Mesenchymal stem cell (in vitro differentiated cells and primary cell): Measurements from ENCODE around the gene ADH5.
"Not testable (repeated sequence)": the region's sequence is repeated elsewhere in the genome, so short reads cannot be mapped to it uniquely, and the experiment has no call there.

Experiments
- DNase-seq: peaks from one replicate; pipeline ENCODE4 v3.0.0-alpha.2; 2013
- H2AFZ ChIP-seq: one replicate; pipeline ENCODE4 v1.6.1; 2013; ENCODE audit warnings: low read depth, mild to moderate bottlenecking, control low read depth, inconsistent platforms, low read length, moderate library complexity
- H2AK5ac ChIP-seq: 2 replicates; pipeline ENCODE4 v1.6.1; 2013; ENCODE audit warnings: low read length, moderate library complexity, mild to moderate bottlenecking, inconsistent platforms; ENCODE audit not compliant: severe bottlenecking
- H2BK120ac ChIP-seq: one replicate; pipeline ENCODE4 v1.6.1; 2013; ENCODE audit warnings: low read depth, mild to moderate bottlenecking, inconsistent platforms, low read length, moderate library complexity
- H2BK12ac ChIP-seq, 2 experiments: one replicate each; pipeline ENCODE4 v1.6.1; 2013; ENCODE audit warnings: inconsistent platforms in 2 of 2, low read length in 2 of 2, mild to moderate bottlenecking in 2 of 2, moderate library complexity in 2 of 2, control low read depth in 1 of 2
- H2BK15ac ChIP-seq: one replicate; pipeline ENCODE4 v1.6.1; 2013; ENCODE audit warnings: mild to moderate bottlenecking, low read depth, inconsistent platforms; ENCODE audit not compliant: poor library complexity, severe bottlenecking
- H2BK5ac ChIP-seq: 2 replicates; pipeline ENCODE4 v1.6.1; 2013; ENCODE audit warnings: low read depth, mild to moderate bottlenecking, low read length, control low read depth, inconsistent platforms; ENCODE audit not compliant: poor library complexity, severe bottlenecking
- H3K14ac ChIP-seq, 2 experiments: one replicate each; pipeline ENCODE4 v1.6.1; 2013; ENCODE audit warnings: inconsistent platforms in 2 of 2, low read length in 2 of 2, control low read depth in 1 of 2, mild to moderate bottlenecking in 1 of 2, moderate library complexity in 1 of 2
- H3K18ac ChIP-seq, 2 experiments: one replicate each; pipeline ENCODE4 v1.6.1; 2013; ENCODE audit warnings: inconsistent platforms in 2 of 2, low read length in 2 of 2, control low read depth in 1 of 2, low read depth in 1 of 2, mild to moderate bottlenecking in 1 of 2
- H3K23ac ChIP-seq, 2 experiments: one replicate each; pipeline ENCODE4 v1.6.1; 2013; ENCODE audit warnings: inconsistent platforms in 2 of 2, low read length in 2 of 2, mild to moderate bottlenecking in 2 of 2, moderate library complexity in 2 of 2, control low read depth in 1 of 2
- H3K27ac ChIP-seq: 2 replicates; pipeline ENCODE4 v1.5.1; 2013; ENCODE audit warnings: mild to moderate bottlenecking, moderate library complexity, low read length, control low read depth, inconsistent platforms; ENCODE audit not compliant: poor library complexity, severe bottlenecking
- H3K27me3 ChIP-seq, 2 experiments: 2 replicates each; pipeline versions ENCODE4 v1.6.1 to v1.7.0; 2013; ENCODE audit warnings: low read length in 2 of 2, mild to moderate bottlenecking in 2 of 2, moderate library complexity in 2 of 2, control low read depth in 1 of 2, inconsistent platforms in 1 of 2; ENCODE audit not compliant: control insufficient read depth in 1 of 2, insufficient read depth in 1 of 2
- H3K36me3 ChIP-seq, 2 experiments: 2 replicates each; pipeline versions ENCODE4 v1.6.1 to v1.7.0; 2013; ENCODE audit warnings: low read length in 2 of 2, control low read depth in 1 of 2, inconsistent platforms in 1 of 2, low read depth in 1 of 2, mild to moderate bottlenecking in 1 of 2; ENCODE audit not compliant: insufficient read depth in 2 of 2, control insufficient read depth in 1 of 2
- H3K4ac ChIP-seq, 2 experiments: one replicate each; pipeline ENCODE4 v1.6.1; 2013; ENCODE audit warnings: inconsistent platforms in 2 of 2, low read length in 2 of 2, mild to moderate bottlenecking in 2 of 2, moderate library complexity in 2 of 2, control low read depth in 1 of 2, low read depth in 1 of 2
- H3K4me1 ChIP-seq: 2 replicates; pipeline ENCODE4 v1.6.1; 2013; ENCODE audit warnings: low read depth, low read length, control low read depth; ENCODE audit not compliant: control insufficient read depth, insufficient read depth
- H3K4me2 ChIP-seq: 2 replicates; pipeline ENCODE4 v1.6.1; 2013; ENCODE audit warnings: low read length, mild to moderate bottlenecking, inconsistent platforms; ENCODE audit not compliant: poor library complexity, severe bottlenecking
- H3K4me3 ChIP-seq, 2 experiments: 2 replicates each; pipeline versions ENCODE4 v1.5.1 to v1.7.0; 2013; ENCODE audit warnings: low read length in 2 of 2, mild to moderate bottlenecking in 2 of 2, control low read depth in 1 of 2, low read depth in 1 of 2; ENCODE audit not compliant: insufficient read depth in 1 of 2
- H3K79me1 ChIP-seq: replicated peaks from 2 replicates; pipeline ENCODE4 v1.6.1; 2013; ENCODE audit warnings: mild to moderate bottlenecking, control low read depth, low read length, inconsistent platforms; ENCODE audit not compliant: poor library complexity, severe bottlenecking
- H3K9ac ChIP-seq: 2 replicates; pipeline ENCODE4 v1.7.0; 2013; ENCODE audit warnings: mild to moderate bottlenecking, low read length, moderate library complexity
- H3K9me3 ChIP-seq: 2 replicates; pipeline ENCODE4 v1.7.0; 2013; ENCODE audit warnings: mild to moderate bottlenecking, low read length; ENCODE audit not compliant: control insufficient read depth
- H4K8ac ChIP-seq: one replicate; pipeline ENCODE4 v1.6.1; 2013; ENCODE audit warnings: inconsistent platforms, mild to moderate bottlenecking, low read length, moderate library complexity
- H4K91ac ChIP-seq: one replicate; pipeline ENCODE4 v1.6.1; 2013; ENCODE audit warnings: mild to moderate bottlenecking, low read length, inconsistent platforms
- WGBS: methylation state at CpG from one replicate; pipeline ENCODE4 v1.1.7; 2013; ENCODE audit warnings: mixed read lengths; 5-methylcytosine and 5-hydroxymethylcytosine counted together

The ADH5 gene

DNA sequence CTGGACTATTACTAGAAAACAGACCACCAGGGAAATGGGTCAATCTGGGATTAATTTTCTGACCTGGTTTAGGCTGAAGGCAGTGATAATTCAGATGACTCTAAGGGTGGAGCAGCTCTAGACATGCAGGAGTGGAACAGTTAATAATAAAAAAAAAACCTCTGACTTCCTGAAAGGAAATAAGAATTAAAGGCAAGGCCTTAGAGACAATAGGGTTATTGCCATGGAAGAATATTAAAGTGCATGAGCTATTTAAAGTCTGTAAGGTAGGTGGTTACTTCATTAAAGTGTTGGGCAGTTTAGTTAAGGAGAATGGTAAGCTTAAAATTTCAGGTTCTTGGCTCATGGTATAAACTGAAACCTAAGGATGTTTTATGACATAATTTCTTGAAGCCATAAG lies 14.6 kb upstream of the ADH5 start:
- Histone ChIP-seq H3K4me1 (no peaks in the 10 kb centered on the region), H3K27me3 (no peaks in the 10 kb centered on the region), H3K14ac (no peak overlapping the region), H2BK5ac (no peak overlapping the region), H3K4me3 (no peak overlapping the region), H2BK120ac (no peak overlapping the region), H3K36me3 (peaks cover 0 to 3% of the 10 kb centered on the region in 2 experiments), H2BK15ac (no peak overlapping the region), H3K9me3 (no peaks in the 10 kb centered on the region), H4K8ac (no peak overlapping the region), H3K4me2 (no peak overlapping the region), H3K27ac (no peak overlapping the region), H4K91ac (no peak overlapping the region), H2AFZ (no peak overlapping the region), H3K23ac (no peak overlapping the region), H3K18ac (no peak overlapping the region), H2BK12ac (no peak overlapping the region), H2AK5ac (no peak overlapping the region), H3K9ac (no peak overlapping the region), H3K4ac (no peak overlapping the region), H3K79me1 (no peaks in the 10 kb centered on the region)
- DNase-seq: no peak

DNA sequence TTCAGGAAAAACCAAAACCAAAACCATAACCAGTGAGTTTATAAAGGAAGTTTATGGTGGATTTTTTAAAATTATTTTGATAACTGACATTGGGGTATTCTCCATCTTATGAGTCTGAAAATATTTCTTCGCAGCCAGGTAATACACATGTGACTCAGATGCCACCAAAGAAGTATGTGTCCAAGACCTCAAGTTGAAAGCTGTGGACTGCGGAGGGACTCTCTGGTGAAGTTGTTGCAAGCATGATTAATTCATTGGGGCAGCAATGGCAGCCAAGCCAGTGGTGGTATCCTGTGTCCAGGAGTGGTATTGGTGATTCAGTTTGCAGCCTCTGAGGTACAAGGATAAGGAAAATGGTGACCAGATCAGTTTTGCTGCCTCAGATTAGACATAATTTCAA lies 14.0 kb upstream of the ADH5 start:
- no peak overlapping the region for H3K14ac ChIP-seq
- no peak overlapping the region for H3K9ac ChIP-seq
- no peaks in the 10 kb centered on the region for H3K9me3 ChIP-seq
- H2AFZ ChIP-seq: no peak overlapping the region
- no peaks in the 10 kb centered on the region for H3K79me1 ChIP-seq
- no peak overlapping the region for H4K8ac ChIP-seq
- H3K23ac ChIP-seq: no peak overlapping the region
- peaks cover 0 to 3% of the 10 kb centered on the region in 2 experiments for H3K36me3 ChIP-seq
- no peaks in the 10 kb centered on the region for H3K4me1 ChIP-seq
- H2BK5ac ChIP-seq: no peak overlapping the region
- no peak overlapping the region for H2BK120ac ChIP-seq
- no peak for DNase-seq
- H3K18ac ChIP-seq: no peak overlapping the region
- no peak overlapping the region for H4K91ac ChIP-seq
- no peak overlapping the region for H2BK15ac ChIP-seq
- H3K27ac ChIP-seq: no peak overlapping the region
- H3K4me3 ChIP-seq: no peak overlapping the region
- no peaks in the 10 kb centered on the region for H3K27me3 ChIP-seq
- H2BK12ac ChIP-seq: no peak overlapping the region
- 96% methylated on average over 2 of the region's 2 CpGs for WGBS
- H2AK5ac ChIP-seq: no peak overlapping the region
- no peak overlapping the region for H3K4me2 ChIP-seq
- H3K4ac ChIP-seq: no peak overlapping the region

DNA sequence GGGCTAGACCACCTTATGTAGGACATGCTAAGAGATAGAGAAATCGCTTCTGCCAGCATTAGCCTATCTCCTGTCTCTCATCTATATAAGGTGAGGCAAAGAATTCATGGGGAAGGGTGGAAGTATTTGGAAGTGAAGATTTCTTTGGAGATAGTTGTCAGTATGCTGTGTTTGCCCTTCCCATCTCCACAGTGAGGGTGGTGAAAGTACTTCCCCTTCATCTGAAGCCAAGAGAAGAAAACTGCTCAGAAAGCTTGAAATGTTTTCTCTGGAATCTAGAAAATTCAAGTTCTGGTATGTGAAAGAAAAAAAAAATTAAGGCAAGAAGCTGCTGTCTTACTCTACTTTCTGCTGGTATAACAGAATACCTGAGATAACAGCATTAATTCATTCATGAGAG lies 12.3 kb upstream of the ADH5 start:
- H3K4me1 ChIP-seq: no peaks in the 10 kb centered on the region
- H3K27ac ChIP-seq: no peak overlapping the region
- no peak overlapping the region for H3K9ac ChIP-seq
- DNase-seq: no peak
- no peak overlapping the region for H2BK15ac ChIP-seq
- H4K91ac ChIP-seq: no peak overlapping the region
- no peak overlapping the region for H3K4ac ChIP-seq
- H3K4me3 ChIP-seq: no peak overlapping the region
- no peak overlapping the region for H3K14ac ChIP-seq
- H3K9me3 ChIP-seq: no peaks in the 10 kb centered on the region
- no peak overlapping the region for H3K18ac ChIP-seq
- no peak overlapping the region for H2BK12ac ChIP-seq
- H4K8ac ChIP-seq: no peak overlapping the region
- H3K27me3 ChIP-seq: no peaks in the 10 kb centered on the region
- H2AK5ac ChIP-seq: no peak overlapping the region
- no peak overlapping the region for H2BK5ac ChIP-seq
- no CpG with 5 or more reads among the region's 1 CpG for WGBS
- H3K4me2 ChIP-seq: no peak overlapping the region
- H2AFZ ChIP-seq: no peak overlapping the region
- no peaks in the 10 kb centered on the region for H3K79me1 ChIP-seq
- no peak overlapping the region for H2BK120ac ChIP-seq
- peaks cover 0 to 3% of the 10 kb centered on the region in 2 experiments for H3K36me3 ChIP-seq
- no peak overlapping the region for H3K23ac ChIP-seq

DNA sequence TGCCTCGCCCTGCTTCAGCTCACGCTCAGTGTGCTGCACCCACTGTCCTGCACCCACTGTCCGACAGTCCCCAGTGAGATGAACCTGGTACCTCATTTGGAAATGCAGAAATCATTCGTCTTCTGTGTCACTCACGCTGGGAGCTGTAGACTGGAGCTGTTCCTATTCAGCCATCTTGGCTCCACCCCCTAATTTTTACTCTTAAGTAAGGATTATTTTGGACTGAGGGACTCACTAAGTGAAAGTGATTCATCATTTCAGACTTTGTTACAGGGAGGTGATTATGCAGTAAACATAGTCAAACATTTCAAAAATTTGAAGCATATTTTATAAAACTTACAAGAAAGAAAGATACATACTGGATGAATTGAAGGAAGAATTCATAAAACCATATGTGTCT lies 11.2 kb upstream of the ADH5 start:
- not testable (repeated sequence) for H3K4me1 ChIP-seq, H3K23ac ChIP-seq, H3K18ac ChIP-seq, H3K27ac ChIP-seq, DNase-seq, H3K36me3 ChIP-seq, H2BK15ac ChIP-seq, H3K4me2 ChIP-seq, H3K4ac ChIP-seq, H3K9me3 ChIP-seq, H4K91ac ChIP-seq, H2AK5ac ChIP-seq, H3K4me3 ChIP-seq, H2BK120ac ChIP-seq, H2BK12ac ChIP-seq, H3K27me3 ChIP-seq, H2AFZ ChIP-seq, H2BK5ac ChIP-seq, H3K14ac ChIP-seq, H3K79me1 ChIP-seq, H4K8ac ChIP-seq
- H3K9ac ChIP-seq: peak overlapping the region; percentile 13
- 62% methylated on average over 4 of the region's 5 CpGs for WGBS
